Transverse colon (tissue), 3 donors: ENCODE measurements around the gene CASP12.

Experiments used
- CTCF ChIP-seq, 5 experiments: fragments of 200-600 bp in 3 of 5; fragments of 450-650 bp in 2 of 5; sonication (generic) in 3 of 5; IDR thresholded peaks; 1 replicate in 2 of 5; 2 replicates in 3 of 5; pipeline ENCODE4 v1.5.1; 2016 to 2017; ENCODE audit warnings: antibody characterized with exemption in 5 of 5, inconsistent platforms in 3 of 5, mild to moderate bottlenecking in 2 of 5, moderate library complexity in 1 of 5
- EP300 ChIP-seq: sonication (generic); formaldehyde crosslinking; IDR thresholded peaks from one replicate; pipeline ENCODE4 v1.6.1; 2017; ENCODE audit warnings: antibody characterized with exemption, low read depth
- POLR2A ChIP-seq: fragments of 450-650 bp; IDR thresholded peaks from one replicate; pipeline ENCODE4 v1.6.1; 2016; ENCODE audit warnings: antibody characterized with exemption, mild to moderate bottlenecking, moderate library complexity

DNA sequence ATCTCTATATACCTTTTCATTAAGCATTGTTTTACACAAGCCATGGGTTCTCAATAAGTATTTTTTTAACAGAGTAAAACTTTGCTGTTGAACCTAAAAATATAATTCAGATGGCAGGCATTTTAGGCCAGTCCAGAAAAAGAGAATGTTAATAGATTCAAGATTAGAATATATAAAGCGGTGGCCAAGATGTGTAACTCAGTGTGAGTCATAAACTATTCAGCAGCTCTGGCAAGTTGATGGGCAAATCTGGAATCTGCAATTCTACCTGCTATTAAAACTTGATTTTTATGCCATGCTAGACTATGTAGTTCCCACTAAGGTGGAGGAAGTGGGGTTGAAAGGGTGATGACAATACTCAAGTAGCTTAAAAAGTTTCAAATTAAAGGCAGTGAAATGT, 45.4 kb downstream of the CASP12 start:
- TF ChIP-seq POLR2A (no peak), CTCF (IDR thresholded peaks at IDR 0.05) (no peak), EP300 (no peak)
